Measurements from ENCODE around the gene CHIT1. TPM values are rescaled to one million over a fixed set of nuclear protein-coding genes. Genes with fewer than 3 reads are reported as not detected.
A peak's percentile ranks its signal among the peaks of the same experiment; 100 is the strongest.

Gene CHIT1
- total and polyA plus RNA-seq, 8 donors: 0.05 to 0.38 (median 0.24) TPM

DNA sequence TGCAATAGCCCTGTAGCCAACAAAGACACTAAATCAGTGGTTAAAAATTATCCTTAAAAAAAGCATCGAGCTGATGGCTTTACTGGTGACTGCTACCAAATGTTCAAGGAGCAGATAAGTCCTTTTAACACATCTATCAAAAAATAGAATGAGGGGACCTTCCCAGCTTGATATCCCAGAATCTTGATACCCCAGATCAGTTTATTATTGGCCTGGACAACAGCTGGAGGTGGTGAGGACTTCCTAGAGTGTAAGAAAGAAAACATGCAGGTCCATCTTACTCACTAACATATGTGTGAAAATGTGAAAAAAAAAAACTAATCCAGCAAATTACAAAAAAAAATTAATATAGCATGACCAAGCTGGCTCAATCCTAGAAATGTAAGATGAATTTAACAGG is 21.3 kb downstream of the CHIT1 start:
- intact Hi-C loops (cut with DNase I): no loop called here
- FAIRE-seq: no peak

DNA sequence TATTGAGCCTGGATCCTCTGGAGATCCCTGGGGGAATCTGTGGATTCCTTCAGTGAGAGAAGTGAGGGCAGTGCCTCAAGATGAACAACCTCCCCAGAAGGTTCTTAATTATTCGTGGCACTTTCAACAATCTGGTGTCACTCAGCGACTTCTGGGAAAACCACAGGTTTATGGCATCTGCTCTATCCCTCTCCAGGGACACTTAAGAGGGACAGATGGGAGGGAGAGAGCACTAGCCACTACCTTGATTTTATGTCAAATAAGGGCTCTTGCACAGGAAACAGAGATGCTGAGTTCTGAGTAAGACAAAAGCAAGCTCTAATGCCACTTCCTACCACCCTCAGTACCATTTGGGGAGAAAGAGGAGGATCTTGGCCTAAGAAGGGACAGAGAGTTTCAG is 21.7 kb downstream of the CHIT1 start:
- intact Hi-C loops (cut with DNase I): no loop called here
- 49 to 57% methylated on average over 2 of the region's 2 CpGs for WGBS, 2 donors
- ATAC-seq: no peak

More for the DNA sequence above, 21.3 kb downstream of the CHIT1 start:
- Histone ChIP-seq H3K27ac (no peak overlapping the region), H3K27me3 (no peaks in the 10 kb centered on the region), H3K4me1 (no peaks in the 10 kb centered on the region), H3K36me3 (no peaks in the 10 kb centered on the region), H3K9me3 (no peaks in the 10 kb centered on the region), H3K4me3 (no peak overlapping the region)
- DNase-seq (no peak), ATAC-seq (no peak)
- TF ChIP-seq, protein P1, sequence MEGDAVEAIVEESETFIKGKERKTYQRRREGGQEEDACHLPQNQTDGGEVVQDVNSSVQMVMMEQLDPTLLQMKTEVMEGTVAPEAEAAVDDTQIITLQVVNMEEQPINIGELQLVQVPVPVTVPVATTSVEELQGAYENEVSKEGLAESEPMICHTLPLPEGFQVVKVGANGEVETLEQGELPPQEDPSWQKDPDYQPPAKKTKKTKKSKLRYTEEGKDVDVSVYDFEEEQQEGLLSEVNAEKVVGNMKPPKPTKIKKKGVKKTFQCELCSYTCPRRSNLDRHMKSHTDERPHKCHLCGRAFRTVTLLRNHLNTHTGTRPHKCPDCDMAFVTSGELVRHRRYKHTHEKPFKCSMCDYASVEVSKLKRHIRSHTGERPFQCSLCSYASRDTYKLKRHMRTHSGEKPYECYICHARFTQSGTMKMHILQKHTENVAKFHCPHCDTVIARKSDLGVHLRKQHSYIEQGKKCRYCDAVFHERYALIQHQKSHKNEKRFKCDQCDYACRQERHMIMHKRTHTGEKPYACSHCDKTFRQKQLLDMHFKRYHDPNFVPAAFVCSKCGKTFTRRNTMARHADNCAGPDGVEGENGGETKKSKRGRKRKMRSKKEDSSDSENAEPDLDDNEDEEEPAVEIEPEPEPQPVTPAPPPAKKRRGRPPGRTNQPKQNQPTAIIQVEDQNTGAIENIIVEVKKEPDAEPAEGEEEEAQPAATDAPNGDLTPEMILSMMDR (IDR thresholded peaks at IDR 0.05): no peak
- 51 to 72% methylated on average over 1 of the region's 1 CpG for WGBS, 2 donors

DNA sequence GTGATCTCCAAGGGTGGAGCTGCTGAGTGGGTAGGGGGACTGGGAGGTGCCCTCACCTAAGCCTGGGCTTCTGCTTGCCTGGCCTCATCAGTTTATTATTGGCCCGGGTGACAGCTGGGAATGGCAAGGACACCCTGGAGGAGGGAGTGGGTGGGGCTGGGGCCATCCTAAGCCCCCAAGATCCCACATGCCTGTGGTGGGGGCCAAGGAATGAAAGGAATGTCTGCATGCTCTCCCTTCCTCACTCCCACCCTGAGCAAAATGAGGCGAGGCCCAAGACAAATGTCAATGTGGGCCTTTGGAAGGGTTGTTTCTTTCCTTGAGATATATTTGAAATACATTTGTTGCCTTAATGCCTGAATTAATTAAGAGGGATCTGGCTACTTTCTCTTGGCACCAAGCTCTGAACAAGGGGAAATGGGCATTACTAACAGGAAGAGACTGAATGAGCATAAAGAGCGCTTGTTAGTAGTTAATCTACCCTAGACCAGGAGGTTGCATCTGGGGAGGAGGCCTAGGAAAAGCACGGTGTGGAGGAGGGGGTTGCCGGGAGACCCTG is 23.3 kb downstream of the CHIT1 start:
- FAIRE-seq: no peak
- ATAC-seq: no peak
- TF ChIP-seq, protein P1 (IDR thresholded peaks at IDR 0.05): no peak
- H3K9me3 ChIP-seq: no peaks in the 10 kb centered on the region
- no peak for DNase-seq
- no peaks in the 10 kb centered on the region for H3K36me3 ChIP-seq
- H3K4me1 ChIP-seq: no peaks in the 10 kb centered on the region
- intact Hi-C loops (cut with DNase I): no loop called here
- H3K27ac ChIP-seq: no peak overlapping the region
- 79 to 81% methylated on average over 5 of the region's 5 CpGs for WGBS, 2 donors
- H3K4me3 ChIP-seq: no peak overlapping the region
- H3K27me3 ChIP-seq: no peaks in the 10 kb centered on the region

More for the DNA sequence above, 21.7 kb downstream of the CHIT1 start:
- FAIRE-seq: no peak
- H3K27ac ChIP-seq: no peak overlapping the region
- H3K27me3 ChIP-seq: no peaks in the 10 kb centered on the region
- no peaks in the 10 kb centered on the region for H3K4me1 ChIP-seq
- DNase-seq: no peak
- H3K4me3 ChIP-seq: no peak overlapping the region
- no peaks in the 10 kb centered on the region for H3K9me3 ChIP-seq
- TF ChIP-seq, protein P1 (IDR thresholded peaks at IDR 0.05): no peak
- H3K36me3 ChIP-seq: no peaks in the 10 kb centered on the region

DNA sequence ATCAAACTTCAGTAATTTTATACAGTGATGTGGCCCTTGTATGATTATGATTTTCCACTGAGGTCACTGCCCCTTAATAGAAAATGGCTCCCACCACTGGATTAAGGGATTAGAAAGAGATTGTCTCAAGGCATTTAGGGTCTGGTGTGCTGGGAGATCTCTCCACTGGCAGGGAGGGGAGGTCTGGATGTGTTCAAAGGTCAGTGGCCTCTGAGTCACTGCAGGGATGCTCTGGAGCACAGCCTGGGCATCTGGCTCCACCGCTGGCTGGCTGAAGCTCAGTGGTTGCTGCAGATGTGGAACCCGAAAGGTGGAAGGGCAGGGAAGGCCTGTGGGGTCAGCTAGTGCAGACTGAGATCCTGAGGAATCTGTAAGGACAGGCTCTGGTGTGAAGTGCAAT is 24.7 kb downstream of the CHIT1 start:
- H3K4me1 ChIP-seq: no peaks in the 10 kb centered on the region
- WGBS, 2 donors: 67 to 87% methylated on average over 2 of the region's 2 CpGs
- intact Hi-C loops (cut with DNase I): no loop called here
- no peak for ATAC-seq
- no peak overlapping the region for H3K27ac ChIP-seq
- peak in 1 of 6 donors; percentile 5 for DNase-seq
- H3K4me3 ChIP-seq: no peak overlapping the region
- H3K36me3 ChIP-seq: no peaks in the 10 kb centered on the region
- no peaks in the 10 kb centered on the region for H3K27me3 ChIP-seq
- TF ChIP-seq, protein P1 (IDR thresholded peaks at IDR 0.05): no peak
- H3K9me3 ChIP-seq: no peaks in the 10 kb centered on the region
- no peak for FAIRE-seq

DNA sequence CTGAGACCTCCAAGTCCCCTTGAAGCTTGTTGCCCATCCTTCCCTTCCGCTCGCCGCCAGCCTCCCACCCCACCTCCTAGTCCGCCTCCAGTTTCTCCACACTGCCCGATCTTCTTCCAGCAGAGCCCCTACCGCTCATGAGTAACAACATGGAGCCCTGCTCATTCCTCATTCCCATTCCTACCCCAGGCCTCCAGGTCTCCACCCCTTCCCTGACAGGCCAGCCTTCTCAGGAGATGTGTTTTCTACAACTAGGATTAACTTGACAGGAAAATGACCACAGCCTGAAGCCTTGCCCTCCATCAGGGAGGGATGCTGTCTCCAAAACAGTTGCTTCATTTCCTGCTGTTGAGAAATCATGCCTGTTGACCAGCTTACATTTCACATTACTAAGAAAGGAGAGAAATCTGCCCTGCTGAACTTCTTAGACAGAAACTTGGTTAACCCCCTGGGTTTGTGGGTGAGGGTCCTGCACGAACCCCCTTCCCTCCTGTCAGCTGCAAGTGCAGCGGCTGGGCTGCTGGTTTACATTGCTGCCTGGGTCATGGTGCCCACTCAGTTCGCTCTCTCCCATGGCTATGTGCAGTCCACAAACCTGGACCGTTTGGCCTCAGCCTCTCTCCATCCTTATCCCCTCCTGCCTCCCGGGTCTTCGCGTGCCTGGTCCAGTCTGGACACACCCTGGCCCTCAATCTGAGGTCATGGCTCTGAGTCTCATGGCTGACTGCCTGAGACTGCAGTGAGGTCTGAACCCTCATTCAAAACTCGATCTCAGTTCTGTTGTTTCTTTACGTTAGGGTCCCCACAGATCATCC is 26.8 kb downstream of the CHIT1 start:
- H3K27me3 ChIP-seq: no peaks in the 10 kb centered on the region
- H3K4me1 ChIP-seq: no peaks in the 10 kb centered on the region
- H3K9me3 ChIP-seq: no peaks in the 10 kb centered on the region
- no peaks in the 10 kb centered on the region for H3K36me3 ChIP-seq
- peak overlapping the region in 1 of 4 donors; percentile 4 for H3K27ac ChIP-seq
- no peak for FAIRE-seq
- 80 to 85% methylated on average over 15 of the region's 15 CpGs for WGBS, 2 donors
- peak in 3 of 4 donors; percentile 60 to 74 (median 69) for ATAC-seq
- H3K4me3 ChIP-seq: no peak overlapping the region
- DNase-seq: peak in 2 of 6 donors; percentile 24 to 48
- TF ChIP-seq, protein P1 (IDR thresholded peaks at IDR 0.05): no peak
- intact Hi-C loops (cut with DNase I): no loop called here
